AG10803 (cell line): ENCODE measurements around the gene PLXNB3.
"Not testable (repeated sequence)": the region's sequence is repeated elsewhere in the genome, so short reads cannot be mapped to it uniquely, and the experiment has no call there.

Source experiments
- DNase-seq: peaks from one replicate; pipeline ENCODE4 v3.0.0; 2010; ENCODE audit warnings: low read depth
- H3K4me3 ChIP-seq: 2 replicates; pipeline ENCODE4 v1.5.1; 2011; ENCODE audit warnings: mild to moderate bottlenecking, low read length, control low read depth
- TF ChIP-seq, protein P1 (sequence below): conservative IDR thresholded peaks from 2 replicates; pipeline ENCODE4 v1.5.1; 2011; ENCODE audit warnings: mild to moderate bottlenecking, low read length, control low read depth, inconsistent platforms

The PLXNB3 gene

DNA sequence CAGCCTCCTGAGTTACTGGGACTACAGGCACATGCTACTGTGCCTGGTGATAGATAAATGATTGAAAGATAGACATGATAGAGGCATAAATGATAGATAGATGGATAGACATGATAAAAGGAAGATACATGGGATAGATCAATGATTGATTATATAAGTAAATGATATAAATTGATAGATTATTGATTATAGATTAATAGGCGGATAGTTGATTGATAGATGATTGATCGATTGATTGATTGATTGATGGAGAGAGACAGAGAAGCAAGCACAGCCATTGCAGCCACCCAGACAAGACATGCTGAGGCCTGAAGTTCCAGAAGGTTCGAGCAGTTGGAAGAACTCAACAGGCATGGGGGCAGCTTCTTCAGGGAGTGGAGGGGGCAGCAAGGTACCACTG is 17.7 kb upstream of the PLXNB3 start:
- DNase-seq = no peak
- TF ChIP-seq, protein P1, sequence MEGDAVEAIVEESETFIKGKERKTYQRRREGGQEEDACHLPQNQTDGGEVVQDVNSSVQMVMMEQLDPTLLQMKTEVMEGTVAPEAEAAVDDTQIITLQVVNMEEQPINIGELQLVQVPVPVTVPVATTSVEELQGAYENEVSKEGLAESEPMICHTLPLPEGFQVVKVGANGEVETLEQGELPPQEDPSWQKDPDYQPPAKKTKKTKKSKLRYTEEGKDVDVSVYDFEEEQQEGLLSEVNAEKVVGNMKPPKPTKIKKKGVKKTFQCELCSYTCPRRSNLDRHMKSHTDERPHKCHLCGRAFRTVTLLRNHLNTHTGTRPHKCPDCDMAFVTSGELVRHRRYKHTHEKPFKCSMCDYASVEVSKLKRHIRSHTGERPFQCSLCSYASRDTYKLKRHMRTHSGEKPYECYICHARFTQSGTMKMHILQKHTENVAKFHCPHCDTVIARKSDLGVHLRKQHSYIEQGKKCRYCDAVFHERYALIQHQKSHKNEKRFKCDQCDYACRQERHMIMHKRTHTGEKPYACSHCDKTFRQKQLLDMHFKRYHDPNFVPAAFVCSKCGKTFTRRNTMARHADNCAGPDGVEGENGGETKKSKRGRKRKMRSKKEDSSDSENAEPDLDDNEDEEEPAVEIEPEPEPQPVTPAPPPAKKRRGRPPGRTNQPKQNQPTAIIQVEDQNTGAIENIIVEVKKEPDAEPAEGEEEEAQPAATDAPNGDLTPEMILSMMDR = no peak
- H3K4me3 ChIP-seq = no peak overlapping the region

DNA sequence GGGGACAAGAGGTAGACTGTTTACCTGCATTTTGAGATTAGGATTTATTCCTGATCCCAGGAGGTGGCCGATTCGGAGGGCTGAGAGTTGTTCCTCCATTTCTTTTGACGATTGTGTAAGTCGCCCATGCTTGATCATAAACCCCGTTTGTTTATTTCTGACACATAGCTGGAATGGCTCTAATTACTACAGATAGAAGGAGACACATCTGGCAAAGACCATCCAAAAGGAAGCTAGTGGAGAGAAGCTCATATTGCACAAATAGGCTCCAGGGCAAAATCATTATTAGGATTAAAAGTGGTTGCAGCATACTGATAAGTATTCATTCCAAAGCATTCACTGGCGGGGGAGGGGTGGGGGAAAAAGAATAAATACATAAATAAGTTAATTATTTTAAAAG is 17.1 kb upstream of the PLXNB3 start:
- not testable (repeated sequence) for DNase-seq

DNA sequence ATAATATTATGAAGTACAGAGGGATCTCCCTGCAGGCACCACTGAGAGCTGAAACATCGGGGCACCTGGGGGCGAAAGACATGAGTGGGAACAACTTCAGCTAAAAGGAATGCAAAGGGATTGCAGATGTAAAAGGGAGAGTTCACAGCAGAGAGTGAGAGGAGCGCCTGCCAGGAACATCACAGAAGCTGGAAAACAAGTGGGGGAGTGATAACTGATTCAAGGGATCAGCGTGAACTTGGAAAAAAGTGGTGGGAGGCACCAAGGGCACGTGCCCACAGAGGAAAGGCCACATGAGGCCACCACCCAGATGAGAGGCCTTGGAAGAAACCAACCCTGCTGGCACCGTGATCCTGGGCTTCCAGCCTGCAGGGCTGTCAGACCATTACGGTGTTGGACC is 15.0 kb upstream of the PLXNB3 start:
- not testable (repeated sequence) for DNase-seq, H3K4me3 ChIP-seq

More for the DNA sequence above, 17.1 kb upstream of the PLXNB3 start:
- not testable (repeated sequence) for H3K4me3 ChIP-seq

DNA sequence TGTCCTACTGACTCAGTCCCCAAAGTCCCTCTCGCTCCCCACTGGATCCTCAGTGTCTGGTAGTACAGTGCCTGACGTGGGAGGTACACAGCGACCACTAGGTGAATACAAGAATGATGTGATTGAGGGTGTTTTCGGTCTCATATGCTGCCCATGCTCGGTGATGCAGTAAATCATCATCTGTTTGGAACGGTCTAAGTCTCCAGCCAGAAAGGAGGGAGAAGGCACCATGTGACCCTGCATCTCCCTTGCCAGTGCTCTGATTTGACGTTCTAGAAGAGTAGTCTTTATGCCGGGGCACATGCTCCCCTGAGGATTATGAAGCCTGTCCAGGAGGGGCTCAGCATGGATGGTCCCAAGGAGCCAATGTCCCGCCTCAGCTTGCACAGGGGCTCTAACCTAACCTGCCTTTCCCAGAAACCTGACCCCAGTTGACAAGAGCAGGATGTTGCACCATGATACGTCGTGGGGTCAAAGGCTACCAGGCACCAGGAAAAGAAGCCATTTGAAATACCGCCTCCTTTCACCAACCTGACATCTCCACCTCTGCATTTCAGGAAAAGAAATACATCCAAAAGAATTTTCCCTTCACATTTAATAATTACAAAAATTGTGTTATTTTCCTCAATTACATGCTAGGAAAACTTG is 13.8 kb upstream of the PLXNB3 start:
- H3K4me3 ChIP-seq = no peak overlapping the region
- TF ChIP-seq, protein P1 = no peak
- DNase-seq = no peak

DNA sequence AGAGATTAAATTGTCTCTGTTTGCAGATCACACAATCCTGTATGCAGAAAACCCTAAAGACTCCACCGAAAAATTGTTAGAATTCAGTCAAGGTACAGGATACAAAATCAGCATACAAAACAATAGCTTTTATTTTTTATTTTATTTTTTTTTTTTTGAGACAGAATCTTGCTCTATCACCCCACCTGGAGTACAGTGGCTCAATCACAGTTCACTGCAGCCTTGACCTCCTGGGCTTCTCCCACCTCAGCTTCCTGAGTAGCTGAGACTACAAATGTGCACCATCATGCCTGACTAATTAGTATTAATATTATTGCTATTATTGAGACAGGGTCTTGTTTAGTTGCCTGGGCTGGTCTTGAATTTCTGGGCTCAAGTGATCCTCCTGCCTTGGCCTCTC is 8.9 kb upstream of the PLXNB3 start:
- TF ChIP-seq, protein P1 = no peak
- DNase-seq = no peak
- no peak overlapping the region for H3K4me3 ChIP-seq

DNA sequence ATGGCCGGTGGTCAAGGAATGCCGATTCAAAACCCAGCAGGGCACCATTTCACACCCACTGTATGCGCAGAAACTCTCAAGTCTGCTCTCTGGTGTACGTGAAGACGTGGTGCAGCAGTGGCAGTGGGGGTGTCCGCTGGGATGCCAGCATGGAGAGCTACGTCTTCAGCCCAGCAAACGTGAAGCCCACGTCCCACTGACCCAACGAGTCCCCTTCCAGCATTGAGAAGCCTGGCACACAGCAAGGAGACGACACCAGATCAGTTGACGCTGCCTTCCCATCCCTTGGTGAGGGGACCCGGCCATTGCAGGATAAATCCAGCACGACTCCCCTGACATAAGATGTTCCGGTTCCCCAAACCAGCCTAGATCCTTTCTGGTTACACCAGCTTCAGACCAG is 2.2 kb upstream of the PLXNB3 start:
- no peak overlapping the region for H3K4me3 ChIP-seq
- TF ChIP-seq, protein P1 = no peak
- no peak for DNase-seq

DNA sequence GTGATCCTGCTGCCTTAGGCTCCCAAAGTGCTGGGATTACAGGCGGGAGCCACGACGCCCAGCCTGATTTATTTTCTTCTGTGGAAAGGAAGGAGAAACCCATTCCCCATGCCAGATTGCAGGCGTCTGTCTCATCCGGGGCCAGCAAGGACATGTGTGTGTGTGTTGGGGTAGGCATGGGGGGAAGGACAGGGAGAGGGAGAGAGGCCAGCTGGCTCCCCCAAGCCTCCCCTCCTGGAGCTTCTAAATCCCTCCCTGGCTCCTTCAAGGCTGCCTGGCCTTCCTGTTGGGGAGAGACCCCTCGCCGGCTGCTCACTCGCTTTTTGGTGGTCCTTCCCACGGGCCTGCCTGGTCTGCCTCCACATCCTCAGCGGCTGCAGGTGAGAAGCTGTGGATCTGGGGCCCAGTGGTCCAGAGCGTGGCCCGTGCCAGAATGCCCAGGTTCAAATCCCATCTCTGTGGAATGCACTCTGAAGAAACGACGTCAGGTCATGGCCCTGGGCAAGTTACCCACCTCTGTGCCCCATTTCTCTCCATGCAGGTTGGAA is 1.3 kb upstream of the PLXNB3 start:
- no peak overlapping the region for H3K4me3 ChIP-seq
- TF ChIP-seq, protein P1 = no peak
- DNase-seq = no peak

DNA sequence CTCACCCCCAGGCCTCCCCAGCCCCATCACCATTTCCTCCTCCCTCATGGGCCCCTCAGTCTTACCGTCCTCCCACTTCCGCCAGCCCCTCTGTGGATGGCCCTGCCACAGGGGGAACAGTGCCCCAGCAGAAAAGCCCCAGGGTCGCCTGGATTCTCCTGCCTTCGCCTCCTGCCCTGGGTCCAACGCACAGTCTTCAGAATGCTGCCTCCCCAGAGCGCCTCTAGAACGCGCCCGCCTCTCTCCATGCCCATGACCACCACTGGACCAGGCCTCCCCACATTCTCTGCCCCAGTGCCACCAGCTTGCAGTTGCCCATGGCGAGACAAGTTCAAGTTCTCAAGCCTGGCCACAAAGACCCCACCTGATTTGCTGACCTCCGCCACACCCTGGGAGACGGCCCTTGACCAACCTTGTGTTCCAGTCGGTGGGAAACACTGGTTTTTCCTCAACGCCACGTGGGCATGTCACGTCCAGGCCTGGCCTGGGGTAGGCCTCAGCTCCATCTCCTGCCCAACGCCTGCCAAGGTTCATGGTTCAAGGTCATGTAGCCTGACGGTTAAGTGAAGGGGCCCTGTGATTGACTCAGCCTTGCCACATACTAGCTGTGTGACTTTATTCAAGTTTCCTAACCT is 634 bp upstream of the PLXNB3 start:
- TF ChIP-seq, protein P1 = no peak
- no peak overlapping the region for H3K4me3 ChIP-seq
- no peak for DNase-seq
